GM12875 (cell line): ENCODE measurements around the gene CBX5.
"Not testable (repeated sequence)": the region's sequence is repeated elsewhere in the genome, so short reads cannot be mapped to it uniquely, and the experiment has no call there.

Experiments
- H3K4me3 ChIP-seq: one replicate; pipeline ENCODE4 v1.5.1; 2011; ENCODE audit warnings: low read depth, low read length, control low read depth
- CTCF ChIP-seq: IDR thresholded peaks from 2 replicates; pipeline ENCODE4 v1.5.1; 2011; ENCODE audit warnings: low read depth, mild to moderate bottlenecking, control low read depth, inconsistent platforms, low read length, moderate library complexity, borderline replicate concordance; ENCODE audit not compliant: insufficient read depth

The CBX5 gene

GRCh38 chr12:54239620-54240019 is 40.3 kb downstream of the CBX5 start:
- TF ChIP-seq CTCF: no peak
- H3K4me3 ChIP-seq: no peak overlapping the region

GRCh38 chr12:54238531-54238930 is 41.4 kb downstream of the CBX5 start:
- TF ChIP-seq CTCF: no peak
- no peak overlapping the region for H3K4me3 ChIP-seq

GRCh38 chr12:54232790-54233189 is 47.1 kb downstream of the CBX5 start:
- TF ChIP-seq CTCF: no peak
- no peak overlapping the region for H3K4me3 ChIP-seq

- H3K4me3 ChIP-seq: not testable (repeated sequence)
These were observed 48.7 kb downstream of the CBX5 start for GRCh38 chr12:54231269-54231668.

GRCh38 chr12:54230555-54230954 is 49.4 kb downstream of the CBX5 start:
- no peak for TF ChIP-seq CTCF

GRCh38 chr12:54229624-54230212 is 50.2 kb downstream of the CBX5 start:
- no peak for TF ChIP-seq CTCF
- H3K4me3 ChIP-seq: no peak overlapping the region

More at GRCh38 chr12:54230555-54230954, 49.4 kb downstream of the CBX5 start:
- H3K4me3 ChIP-seq: no peak overlapping the region

- no peak overlapping the region for H3K4me3 ChIP-seq
- no peak for TF ChIP-seq CTCF
These were observed 51.5 kb downstream of the CBX5 start for GRCh38 chr12:54228471-54228870.

GRCh38 chr12:54227927-54228326 is 52.0 kb downstream of the CBX5 start:
- not testable (repeated sequence) for H3K4me3 ChIP-seq
